ENCODE measurements around the gene PRICKLE2.

Gene PRICKLE2

DNA sequence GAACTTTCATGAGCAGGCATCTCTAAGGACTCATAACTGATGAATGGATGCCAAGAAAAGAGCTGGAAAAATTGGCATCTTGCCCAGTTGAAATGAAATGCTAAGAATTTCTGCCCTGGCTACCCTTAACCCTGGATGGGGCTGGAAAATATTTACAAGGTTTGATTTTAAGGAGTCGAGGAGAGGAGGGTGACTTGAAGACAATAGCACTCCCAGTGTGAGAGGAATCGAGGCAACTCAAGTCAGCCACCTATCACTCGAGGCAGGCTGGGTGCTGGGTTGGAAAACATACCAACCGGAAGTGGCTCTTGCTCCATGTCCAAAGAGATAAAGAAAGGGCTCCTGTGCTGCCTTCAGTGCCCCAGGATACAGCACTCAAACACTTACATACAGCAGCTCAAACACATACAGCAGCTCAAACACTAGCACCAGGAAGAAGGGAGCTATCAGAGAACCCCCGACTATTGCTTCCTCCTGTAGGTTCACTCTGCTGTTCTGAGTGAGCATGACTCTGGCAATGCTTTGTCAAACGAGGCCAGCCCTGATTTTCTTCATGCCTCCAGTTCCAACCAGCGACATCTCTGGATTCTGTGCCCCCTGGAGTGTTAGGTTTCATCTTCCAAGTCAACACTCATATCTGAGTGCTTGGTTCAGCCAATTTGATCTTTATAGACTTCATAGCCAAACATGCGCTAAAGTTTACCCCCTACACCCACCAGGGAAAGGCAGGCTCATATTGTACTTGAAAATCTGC is 4.9 kb downstream of the PRICKLE2 start:
- DNase-seq (ENCODE audit: low spot score) = peak; percentile 35

DNA sequence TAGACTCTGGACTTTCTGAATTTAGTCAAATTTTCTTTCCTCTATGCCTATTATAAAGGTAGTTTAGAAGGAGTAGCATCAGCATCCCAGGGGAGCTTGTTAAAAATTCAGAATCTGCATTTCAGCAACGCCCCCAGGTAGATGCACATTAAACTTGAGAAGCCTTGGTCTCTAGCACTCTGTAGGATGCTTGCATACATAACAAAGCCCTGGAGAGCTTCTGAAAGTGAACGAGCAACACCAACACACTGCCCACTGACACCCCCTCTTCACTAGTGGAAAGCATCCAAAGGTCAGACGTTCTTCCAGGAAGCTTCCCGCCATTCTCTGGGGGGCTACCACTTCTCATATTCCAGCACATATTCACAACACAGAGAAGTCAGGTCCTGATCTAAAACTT is 6.5 kb downstream of the PRICKLE2 start:
- no peak for DNase-seq (ENCODE audit: low spot score)

GRCh38 chr3:64218329-64218728 is 6.9 kb downstream of the PRICKLE2 start:
- no peak for DNase-seq (ENCODE audit: low spot score)

DNA sequence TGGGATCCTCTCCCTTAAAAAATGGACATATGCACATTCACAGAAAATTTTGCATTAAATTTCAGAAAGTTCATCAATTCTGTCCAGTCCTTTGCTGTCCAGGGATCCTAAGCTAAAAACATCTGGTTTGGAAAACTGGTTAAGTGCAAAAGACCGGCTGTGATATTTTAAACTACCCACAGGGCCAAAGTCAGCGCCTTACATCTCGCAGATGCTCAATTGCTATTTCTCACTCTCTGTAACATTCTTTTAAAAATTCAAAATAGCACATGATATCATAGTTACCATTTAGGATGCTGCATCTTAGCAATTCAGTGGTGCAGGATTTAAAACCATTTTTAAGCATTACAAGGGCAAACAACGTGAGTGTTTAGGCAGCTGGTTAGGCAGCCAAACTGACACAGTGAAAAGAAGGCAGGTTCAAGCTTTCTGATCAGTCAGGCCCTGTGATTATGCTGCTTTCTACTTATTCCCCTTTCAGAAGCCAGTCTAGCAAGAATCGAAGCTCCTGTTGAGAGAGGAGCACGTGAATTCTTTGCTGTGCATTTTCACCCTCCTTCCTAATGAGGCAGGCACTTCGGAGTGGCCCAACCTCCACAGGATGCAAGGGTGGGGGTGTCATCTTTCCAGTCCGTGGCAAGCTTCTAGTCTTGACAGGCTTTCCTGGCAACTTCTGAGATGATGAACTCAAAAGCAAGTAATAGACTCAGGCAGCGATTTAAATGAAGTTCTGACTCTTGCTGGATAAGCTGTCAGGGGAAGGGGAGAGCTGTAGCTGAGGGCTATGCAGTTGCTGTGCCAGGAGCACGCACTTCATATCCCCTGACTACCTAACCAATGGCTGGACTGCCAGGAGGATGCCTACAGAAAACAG is 8.8 kb downstream of the PRICKLE2 start:
- DNase-seq (ENCODE audit: low spot score) = no peak

DNA sequence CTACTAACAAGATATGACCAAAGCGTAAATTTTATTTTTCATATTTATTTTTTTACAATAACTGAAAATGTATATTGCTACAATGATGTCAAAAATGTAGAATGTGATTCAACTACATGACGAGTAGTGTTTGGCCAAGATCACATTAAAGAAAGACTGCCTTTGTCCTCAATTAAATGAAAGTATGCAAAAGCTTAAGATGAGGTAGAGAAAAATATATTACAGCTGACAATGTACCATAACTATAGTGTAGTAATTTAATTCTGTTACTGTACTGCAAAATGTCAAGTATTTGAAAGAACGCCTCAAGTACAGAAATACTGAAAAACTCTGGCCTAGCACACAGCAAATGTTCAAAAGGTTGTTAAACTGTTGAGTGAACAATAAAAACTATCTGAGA is 9.7 kb downstream of the PRICKLE2 start:
- no peak for DNase-seq (ENCODE audit: low spot score)

GRCh38 chr3:64215103-64215502 is 10.2 kb downstream of the PRICKLE2 start:
- DNase-seq (ENCODE audit: low spot score) = no peak

GRCh38 chr3:64214381-64215018 is 10.8 kb downstream of the PRICKLE2 start:
- DNase-seq (ENCODE audit: low spot score) = no peak

- peak; percentile 18 for DNase-seq (ENCODE audit: low spot score)
These were observed 11.3 kb downstream of the PRICKLE2 start for GRCh38 chr3:64213962-64214379.

GRCh38 chr3:64213224-64213878 is 11.9 kb downstream of the PRICKLE2 start:
- no peak for DNase-seq (ENCODE audit: low spot score)

DNA sequence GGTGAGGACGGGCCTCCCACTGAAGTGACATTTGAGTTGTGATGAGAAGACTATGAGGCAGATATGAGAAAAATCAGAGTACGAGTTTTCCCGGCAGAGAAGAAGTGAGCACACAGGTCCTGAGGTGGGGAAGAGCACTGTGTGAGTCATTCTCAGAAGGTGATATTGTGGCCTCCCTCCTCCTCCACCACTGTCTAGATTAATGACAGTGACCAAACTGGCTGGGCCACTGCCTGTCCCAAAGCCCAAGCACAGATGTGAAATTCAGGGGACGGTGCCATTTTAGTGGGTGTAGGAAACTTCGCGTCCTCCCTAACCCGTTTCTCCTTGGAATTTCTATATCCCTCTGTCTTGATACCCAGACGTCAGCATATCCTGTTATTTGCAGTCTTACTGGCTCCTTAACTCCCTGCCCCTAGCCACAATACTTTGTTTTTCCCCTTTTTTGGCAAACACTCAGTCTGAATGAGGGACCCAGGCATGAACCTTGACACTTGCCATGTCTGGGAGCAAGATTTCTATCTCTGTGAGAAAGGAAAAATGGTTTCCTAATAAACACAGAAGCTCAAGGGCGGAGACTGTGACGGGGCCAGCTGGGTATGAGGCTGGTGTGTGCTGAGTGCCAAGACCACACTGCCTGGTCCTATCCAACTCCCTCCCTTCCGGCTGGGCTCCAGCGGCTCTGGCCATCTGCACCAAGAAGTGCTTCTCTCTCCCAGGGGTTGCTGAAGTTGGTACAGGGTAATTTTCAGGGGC is 15.2 kb downstream of the PRICKLE2 start:
- peak; percentile 30 for DNase-seq (ENCODE audit: low spot score)

DNA sequence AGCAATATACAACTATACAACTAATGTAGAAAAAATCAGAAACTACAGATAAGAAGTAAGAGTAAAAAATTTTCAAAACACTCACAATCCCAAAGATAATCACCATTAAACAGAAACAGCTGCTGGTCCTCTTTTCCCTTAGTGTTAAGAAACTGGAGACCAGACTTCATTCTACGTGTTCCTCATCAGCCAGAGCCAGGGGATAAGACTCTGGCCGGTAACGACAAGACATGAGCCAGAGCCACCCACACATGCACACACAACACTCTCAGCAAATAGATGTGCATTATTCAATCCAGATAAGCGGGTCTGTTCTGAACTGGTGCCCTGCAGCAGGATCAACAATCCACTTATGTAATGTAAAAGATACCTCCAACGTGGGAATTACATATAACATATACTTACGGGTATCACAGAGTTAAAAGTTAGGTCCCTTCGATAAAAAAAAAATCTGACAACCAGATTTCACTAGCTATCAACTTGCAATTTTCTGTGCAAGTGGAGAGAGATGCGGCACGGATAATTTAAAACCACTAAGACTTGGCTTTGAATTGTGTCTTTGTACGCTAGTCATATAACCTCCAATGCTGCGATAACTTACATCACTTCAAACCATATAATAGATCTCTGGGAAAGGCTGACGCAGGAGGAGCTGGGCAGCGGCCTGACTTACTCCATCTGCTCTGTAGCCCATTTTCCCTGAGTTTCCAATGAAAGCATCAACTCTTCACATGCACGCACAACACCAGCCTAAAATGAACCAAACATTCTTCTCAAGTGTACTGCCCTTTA is 17.8 kb downstream of the PRICKLE2 start:
- DNase-seq (ENCODE audit: low spot score) = no peak

DNA sequence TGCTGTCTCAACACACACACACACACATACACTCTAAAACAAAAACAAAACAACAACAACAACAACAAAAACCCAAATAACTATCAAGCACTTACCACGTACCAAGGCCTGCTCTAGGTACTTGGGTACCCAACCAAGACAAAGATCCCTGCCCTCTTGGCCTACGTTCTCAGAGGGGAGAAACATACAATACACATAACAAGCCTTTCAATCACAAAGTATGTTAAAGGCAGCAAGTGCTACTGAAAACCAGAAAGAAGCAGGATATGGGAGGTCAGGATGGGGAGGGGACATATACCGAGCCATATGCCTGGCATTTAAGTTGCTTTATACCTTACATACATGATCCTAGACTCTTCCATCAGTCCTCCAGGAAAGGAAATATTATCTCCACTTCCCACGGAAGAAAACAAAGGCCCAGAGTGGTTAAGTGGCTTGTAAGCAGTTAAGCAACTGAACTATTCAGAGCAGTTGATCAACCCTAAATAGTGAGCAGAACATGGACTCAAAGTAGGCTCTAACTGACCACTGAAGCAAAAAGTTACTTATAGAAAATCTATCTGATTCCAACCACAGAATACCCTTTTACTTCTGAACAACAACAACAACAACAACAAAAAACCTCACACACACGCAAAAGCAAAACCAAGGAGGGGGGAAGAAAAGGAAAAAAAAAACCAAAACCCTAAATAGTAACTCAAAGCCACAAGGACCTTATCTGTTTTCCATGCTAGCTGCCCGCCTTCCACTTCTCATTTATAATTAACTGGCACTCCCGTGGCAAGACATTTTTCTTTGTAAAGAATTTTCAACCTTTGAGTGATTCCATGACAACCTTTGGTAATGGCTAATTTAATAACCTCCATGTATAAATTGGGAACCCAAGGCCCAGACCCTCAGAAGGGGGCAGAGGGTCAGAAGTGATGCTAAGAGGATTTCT is 21.0 kb downstream of the PRICKLE2 start:
- no peak for DNase-seq (ENCODE audit: low spot score)

- DNase-seq (ENCODE audit: low spot score) = no peak
These were observed 22.1 kb downstream of the PRICKLE2 start for GRCh38 chr3:64203216-64203615.

- no peak for DNase-seq (ENCODE audit: low spot score)
These were observed 25.3 kb downstream of the PRICKLE2 start for GRCh38 chr3:64199932-64200331.

DNA sequence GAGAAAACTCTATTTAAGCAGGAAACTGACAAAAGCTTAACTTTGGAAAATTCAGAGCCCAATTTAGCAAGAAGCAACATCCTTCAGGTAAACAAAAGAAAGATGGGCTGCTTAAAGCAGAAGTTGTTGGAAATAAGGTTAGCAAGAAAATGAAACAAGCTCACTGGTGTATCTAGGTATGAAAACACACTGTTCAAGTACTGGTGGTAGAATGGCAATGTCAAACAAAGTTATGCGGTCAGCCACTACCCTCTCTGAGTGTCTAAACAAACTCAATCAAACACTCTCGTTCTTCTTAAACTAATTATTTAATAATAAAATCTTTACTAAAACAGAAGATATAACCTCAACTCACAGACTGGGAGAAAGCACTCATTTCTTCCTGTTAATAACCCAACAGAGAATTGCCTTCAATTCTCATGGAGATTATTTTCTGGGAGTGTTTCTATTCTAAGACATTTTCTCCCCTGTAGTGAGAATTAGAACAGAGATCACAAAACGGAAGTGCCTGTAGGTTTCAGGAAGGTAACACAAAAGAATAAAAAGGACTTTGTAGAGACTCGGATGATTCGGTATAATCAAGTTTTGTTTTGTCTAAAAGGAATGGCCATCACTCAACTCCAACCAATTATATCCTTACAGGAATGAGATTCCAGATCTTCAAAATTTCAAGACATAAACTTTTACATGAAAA is 28.9 kb downstream of the PRICKLE2 start:
- no peak for DNase-seq (ENCODE audit: low spot score)

- no peak for DNase-seq (ENCODE audit: low spot score)
These were observed 29.5 kb downstream of the PRICKLE2 start for GRCh38 chr3:64195789-64196188.

DNA sequence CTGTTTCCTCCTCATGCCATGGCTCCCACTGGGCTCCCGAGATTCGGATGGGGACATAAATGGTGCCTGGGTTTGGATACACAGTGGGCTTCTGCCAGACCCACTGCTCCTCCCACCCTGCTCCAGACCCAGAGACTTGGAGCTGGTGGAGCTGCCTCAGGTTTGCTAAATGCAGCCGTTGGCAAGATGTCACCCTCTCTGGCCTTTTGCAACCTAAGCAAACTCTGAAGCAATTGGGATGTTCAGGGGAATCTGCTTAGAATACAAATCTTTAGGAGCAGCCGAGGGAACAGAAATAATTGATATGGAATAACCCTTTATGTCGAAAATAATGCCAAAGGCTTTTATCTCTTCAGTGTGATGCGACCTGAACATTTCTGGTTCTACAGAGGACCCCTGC is 33.4 kb downstream of the PRICKLE2 start:
- DNase-seq (ENCODE audit: low spot score) = no peak

DNA sequence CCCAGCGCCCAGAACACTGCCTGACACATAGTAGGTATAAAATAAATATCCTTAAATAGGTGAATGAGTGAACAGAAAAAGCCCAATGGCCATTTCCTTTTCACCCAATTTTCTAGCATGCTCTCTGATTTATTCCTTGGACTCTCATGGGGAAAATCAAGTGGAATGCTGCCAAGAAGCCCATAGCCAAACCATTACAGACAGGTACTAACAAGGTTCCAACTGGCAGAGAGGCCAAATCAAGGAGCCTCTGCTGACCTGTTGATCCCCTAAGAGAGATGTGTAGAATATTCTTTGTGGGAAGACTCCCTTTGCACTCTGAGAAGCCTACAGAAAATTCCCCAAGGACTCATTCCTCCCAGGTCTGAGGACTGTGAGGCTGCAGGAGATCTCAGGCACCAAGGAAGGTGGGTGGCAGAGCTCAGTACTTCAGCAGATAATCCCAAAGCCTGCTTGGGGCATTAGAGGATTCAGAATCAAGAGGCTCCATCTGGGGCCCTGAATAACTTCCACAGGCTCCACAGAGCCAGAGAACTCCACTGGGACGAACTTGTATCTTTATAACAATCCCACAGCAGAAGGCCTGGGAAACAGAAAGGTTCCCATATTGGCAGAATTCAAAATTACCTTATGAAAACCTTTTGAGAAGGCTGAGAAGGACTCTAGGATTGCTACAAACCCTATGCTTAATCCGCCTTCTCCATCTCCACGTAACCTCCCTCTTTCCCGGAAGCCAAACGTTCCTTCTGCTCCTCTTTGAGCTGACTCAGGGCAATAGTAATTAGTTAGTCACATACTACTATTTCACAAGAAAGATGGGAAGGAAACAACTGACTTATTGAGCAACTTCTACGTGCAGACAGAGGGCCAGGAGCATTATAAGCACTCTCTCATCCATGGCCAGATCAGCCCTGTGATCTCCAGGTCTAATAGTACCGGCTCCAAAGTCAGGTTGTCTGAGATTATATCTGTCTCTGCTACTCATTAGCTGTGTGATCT is 34.5 kb downstream of the PRICKLE2 start:
- DNase-seq (ENCODE audit: low spot score) = no peak
